Mammary epithelial cell (primary cell): ENCODE results near the gene BSCL2.

Experiments
- CTCF ChIP-seq, 2 donors: IDR thresholded peaks in 1 of 2; conservative IDR thresholded peaks in 1 of 2; 2 replicates each; pipeline ENCODE4 v1.5.1; 2011 to 2012; ENCODE audit warnings: inconsistent platforms in 2 of 2, low read length in 2 of 2, mild to moderate bottlenecking in 2 of 2, control low read depth in 1 of 2, low read depth in 1 of 2; ENCODE audit not compliant: insufficient read depth in 1 of 2; ENCODE audit errors: extremely low read depth in 1 of 2
- EZH2 ChIP-seq: IDR thresholded peaks from 2 replicates; pipeline ENCODE4 v1.6.1; 2012; ENCODE audit warnings: low read length, inconsistent platforms, borderline replicate concordance

- TF ChIP-seq CTCF (conservative IDR thresholded peaks at IDR 0.05 in 1 of 2, IDR thresholded peaks at IDR 0.05 in 1 of 2; ENCODE audit: extremely low read depth in 1 of 2, insufficient read depth in 1 of 2, low read depth in 1 of 2, low read length in 2 of 2) (no peak), EZH2 (no peak)
Measured at GRCh38 chr11:62732830-62733229, 25.6 kb upstream of the BSCL2 start.
